RPMI7951 (cell line): Measurements from ENCODE around the gene CHIT1. TPM values are rescaled to one million over a fixed set of nuclear protein-coding genes. Genes with fewer than 3 reads are reported as not detected.

Experiments
- DNase-seq: peaks from one replicate; pipeline ENCODE4 v3.0.0-alpha.2; 2012; ENCODE audit warnings: low read depth
- total RNA-seq: library from RNA; depleted of rRNA; stranded (reverse); fragments of >200 nt; shearing (Covaris generic); gene quantifications from 2 replicates; pipeline ENCODE4 v1.2.3, GENCODE V29; 2014; rRNA removed

CHIT1 gene
- total RNA-seq = not detected in 2 replicates

GRCh38 chr1:203229471-203230135, at the start of gene CHIT1:
TSS of gene CHIT1 (minus strand) at chr1:203229673. CDS start at chr1:203229636, 37 bp downstream.
- no peak for DNase-seq

GRCh38 chr1:203278885-203279406, 49.5 kb upstream of the CHIT1 start:
- DNase-seq = peak; percentile 20

GRCh38 chr1:203278082-203278884, 48.8 kb upstream of the CHIT1 start:
- DNase-seq = peak; percentile 80

- DNase-seq = no peak
These were observed 47.6 kb upstream of the CHIT1 start for GRCh38 chr1:203276916-203277545.

GRCh38 chr1:203276408-203276807, 46.9 kb upstream of the CHIT1 start:
- no peak for DNase-seq

GRCh38 chr1:203275656-203276272, 46.3 kb upstream of the CHIT1 start:
- DNase-seq = no peak

- DNase-seq = no peak
These were observed 45.3 kb upstream of the CHIT1 start for GRCh38 chr1:203274603-203275381.

GRCh38 chr1:203273869-203274602, 44.6 kb upstream of the CHIT1 start:
- DNase-seq = no peak

GRCh38 chr1:203273206-203273868, 43.9 kb upstream of the CHIT1 start:
- DNase-seq = peak; percentile 57

GRCh38 chr1:203272633-203273205, 43.2 kb upstream of the CHIT1 start:
- no peak for DNase-seq

GRCh38 chr1:203271962-203272632, 42.6 kb upstream of the CHIT1 start:
- no peak for DNase-seq

GRCh38 chr1:203271018-203271743, 41.7 kb upstream of the CHIT1 start:
- DNase-seq = peak; percentile 65

- no peak for DNase-seq
These were observed 41.0 kb upstream of the CHIT1 start for GRCh38 chr1:203270448-203270847.

GRCh38 chr1:203269654-203270020, 40.2 kb upstream of the CHIT1 start:
- DNase-seq = no peak

- DNase-seq = peak; percentile 65
These were observed 39.6 kb upstream of the CHIT1 start for GRCh38 chr1:203268901-203269653.

- DNase-seq = no peak
These were observed 38.4 kb upstream of the CHIT1 start for GRCh38 chr1:203267912-203268311.

GRCh38 chr1:203267347-203267846, 37.9 kb upstream of the CHIT1 start:
- peak; percentile 81 for DNase-seq
